GM23248 (cell line): ENCODE results near the gene LAP3.

Experiments
- EZH2 ChIP-seq: fragments of 200-600 bp; sonication (generic); IDR thresholded peaks from 2 replicates; pipeline ENCODE4 v1.6.1; 2018; ENCODE audit warnings: antibody characterized with exemption, mild to moderate bottlenecking; ENCODE audit not compliant: insufficient read depth, poor library complexity, severe bottlenecking
- EZH2phosphoT487 ChIP-seq: fragments of 200-600 bp; sonication (generic); IDR thresholded peaks from 2 replicates; pipeline ENCODE4 v1.6.1; 2018; ENCODE audit warnings: antibody characterized with exemption, moderate library complexity, mild to moderate bottlenecking, low read depth; ENCODE audit not compliant: insufficient read depth

- TF ChIP-seq EZH2phosphoT487 = no peak
- TF ChIP-seq EZH2 = no peak
These were observed 28.2 kb downstream of the LAP3 start for GRCh38 chr4:17605236-17605635.
